ENCODE measurements around the gene IFI27L2. TPM values are rescaled to one million over a fixed set of nuclear protein-coding genes. Genes with fewer than 3 reads are reported as not detected.

IFI27L2 gene
- total and polyA plus RNA-seq, 4 donors = 1.7 to 7.2 (median 6.1) TPM

DNA sequence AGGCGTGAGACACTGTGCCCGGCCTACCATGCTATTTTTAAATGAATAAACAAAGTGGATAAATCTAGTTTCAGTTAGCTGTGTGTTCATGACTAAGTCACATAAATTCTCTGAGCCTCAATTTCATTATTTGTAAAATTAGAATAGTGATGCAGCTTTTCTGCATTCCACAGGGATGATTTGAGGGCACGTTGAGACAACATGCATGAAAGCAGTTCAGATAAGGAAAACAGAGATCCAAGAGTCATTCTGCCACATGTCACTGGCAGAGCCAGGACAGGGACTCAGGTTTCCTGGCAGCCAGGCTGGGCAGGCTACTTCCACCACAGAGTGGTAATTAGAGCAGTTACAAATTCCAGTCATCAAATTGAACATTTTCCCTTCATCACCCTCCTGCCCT is 41.8 kb upstream of the IFI27L2 start:
- DNase-seq (ENCODE audit: low spot score) = no peak
- TF ChIP-seq RXRA (IDR thresholded peaks at IDR 0.05) (no peak), YY1 (IDR thresholded peaks at IDR 0.05) (no peak), SP1 (IDR thresholded peaks at IDR 0.05) (no peak), NR2F2 (IDR thresholded peaks at IDR 0.05) (no peak)
- Histone ChIP-seq H3K36me3 (ENCODE audit: control insufficient read depth in 4 of 4, insufficient read depth in 3 of 4, low read depth in 1 of 4, low read length in 3 of 4) (no peaks in the 10 kb centered on the region), H3K9me3 (ENCODE audit: control insufficient read depth in 4 of 4, low read length in 3 of 4) (no peaks in the 10 kb centered on the region), H3K4me3 (ENCODE audit: low read depth in 1 of 3, low read length in 3 of 3) (no peak overlapping the region), H3K4me1 (ENCODE audit: control insufficient read depth in 4 of 4, insufficient read depth in 4 of 4, low read length in 3 of 4) (peaks cover 3 to 11% (median 8%) of the 10 kb centered on the region in 4 donors), H3K27me3 (ENCODE audit: control insufficient read depth in 4 of 4, insufficient read depth in 4 of 4, low read length in 3 of 4) (no peaks in the 10 kb centered on the region), H3K9ac (ENCODE audit: low read depth in 1 of 2, low read length in 2 of 2) (no peak overlapping the region), H3K27ac (ENCODE audit: low read depth in 1 of 2, low read length in 2 of 2) (no peak overlapping the region)
- WGBS = 67% methylated on average over 3 of the region's 3 CpGs

DNA sequence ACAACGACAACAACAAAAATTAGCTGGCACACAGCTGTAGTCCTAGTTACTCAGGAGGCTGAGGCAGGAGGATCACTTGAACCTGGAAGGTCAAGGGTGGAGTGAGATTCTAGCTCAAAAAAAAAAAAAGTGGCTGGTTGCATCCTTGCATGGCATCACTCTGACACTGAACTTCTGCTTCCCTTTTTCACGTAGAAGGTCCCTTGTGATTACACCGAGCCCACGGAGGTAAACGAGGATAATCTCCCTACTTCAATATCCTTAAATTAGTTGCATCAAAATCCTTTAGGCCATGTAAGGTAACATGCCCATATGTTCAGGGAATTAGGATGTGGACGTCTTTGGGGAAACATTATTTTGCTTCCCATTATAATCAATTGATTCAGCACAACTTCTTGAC is 40.7 kb upstream of the IFI27L2 start:
- Histone ChIP-seq H3K9ac (ENCODE audit: low read depth in 1 of 2, low read length in 2 of 2) (no peak overlapping the region), H3K27ac (ENCODE audit: low read depth in 1 of 2, low read length in 2 of 2) (no peak overlapping the region), H3K4me3 (ENCODE audit: low read depth in 1 of 3, low read length in 3 of 3) (no peak overlapping the region), H3K4me1 (ENCODE audit: control insufficient read depth in 4 of 4, insufficient read depth in 4 of 4, low read length in 3 of 4) (peaks cover 0 to 6% (median 4%) of the 10 kb centered on the region in 4 donors), H3K9me3 (ENCODE audit: control insufficient read depth in 4 of 4, low read length in 3 of 4) (no peaks in the 10 kb centered on the region), H3K36me3 (ENCODE audit: control insufficient read depth in 4 of 4, insufficient read depth in 3 of 4, low read depth in 1 of 4, low read length in 3 of 4) (no peaks in the 10 kb centered on the region), H3K27me3 (ENCODE audit: control insufficient read depth in 4 of 4, insufficient read depth in 4 of 4, low read length in 3 of 4) (no peaks in the 10 kb centered on the region)
- TF ChIP-seq FOXA1 (IDR thresholded peaks at IDR 0.05) = no peak
- TF ChIP-seq, protein P1, sequence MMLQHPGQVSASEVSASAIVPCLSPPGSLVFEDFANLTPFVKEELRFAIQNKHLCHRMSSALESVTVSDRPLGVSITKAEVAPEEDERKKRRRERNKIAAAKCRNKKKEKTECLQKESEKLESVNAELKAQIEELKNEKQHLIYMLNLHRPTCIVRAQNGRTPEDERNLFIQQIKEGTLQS (IDR thresholded peaks at IDR 0.05) = no peak
- TF ChIP-seq HNF4A (conservative IDR thresholded peaks at IDR 0.05) = no peak
- TF ChIP-seq YY1 (IDR thresholded peaks at IDR 0.05) = no peak
- DNase-seq (ENCODE audit: low spot score) = no peak
- 86% methylated on average over 6 of the region's 6 CpGs for WGBS

DNA sequence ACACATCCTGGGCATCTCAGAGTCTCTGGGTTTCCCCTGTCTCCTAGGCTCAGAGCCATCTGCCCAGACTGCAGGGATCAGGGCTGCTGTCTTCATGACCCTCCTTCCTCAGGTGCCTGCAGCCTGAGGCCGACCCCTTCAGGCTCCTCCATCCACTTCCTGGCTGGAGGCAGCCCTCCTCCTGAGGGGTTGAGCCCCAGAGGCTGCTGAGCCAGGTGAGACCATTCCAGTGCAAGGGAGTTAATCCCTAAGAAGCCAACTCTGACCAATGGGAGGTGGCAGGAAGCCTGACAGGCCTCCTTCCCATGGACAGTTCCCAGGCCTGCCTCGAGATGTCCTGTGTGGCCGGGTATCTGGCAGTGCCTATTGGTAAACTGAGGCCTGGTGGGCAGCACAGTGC is 36.3 kb upstream of the IFI27L2 start:
- no peak for DNase-seq (ENCODE audit: low spot score)
- H3K27ac ChIP-seq (ENCODE audit: low read depth in 1 of 2, low read length in 2 of 2) = no peak overlapping the region

More for the DNA sequence above, 36.3 kb upstream of the IFI27L2 start:
- Histone ChIP-seq H3K4me1 (ENCODE audit: control insufficient read depth in 4 of 4, insufficient read depth in 4 of 4, low read length in 3 of 4) (peaks cover 0 to 6% (median 3%) of the 10 kb centered on the region in 4 donors), H3K9ac (ENCODE audit: low read depth in 1 of 2, low read length in 2 of 2) (no peak overlapping the region), H3K4me3 (ENCODE audit: low read depth in 1 of 3, low read length in 3 of 3) (no peak overlapping the region), H3K36me3 (ENCODE audit: control insufficient read depth in 4 of 4, insufficient read depth in 3 of 4, low read depth in 1 of 4, low read length in 3 of 4) (no peaks in the 10 kb centered on the region), H3K27me3 (ENCODE audit: control insufficient read depth in 4 of 4, insufficient read depth in 4 of 4, low read length in 3 of 4) (no peaks in the 10 kb centered on the region), H3K9me3 (ENCODE audit: control insufficient read depth in 4 of 4, low read length in 3 of 4) (no peaks in the 10 kb centered on the region)
- TF ChIP-seq GABPA (IDR thresholded peaks at IDR 0.05 in 1 of 2, conservative IDR thresholded peaks at IDR 0.05 in 1 of 2) (no peak), NR2F2 (IDR thresholded peaks at IDR 0.05) (no peak), HNF4G (IDR thresholded peaks at IDR 0.05) (no peak), FOXA2 (IDR thresholded peaks at IDR 0.05) (no peak)
- TF ChIP-seq, protein P1 (IDR thresholded peaks at IDR 0.05) = no peak
- TF ChIP-seq, protein P2, sequence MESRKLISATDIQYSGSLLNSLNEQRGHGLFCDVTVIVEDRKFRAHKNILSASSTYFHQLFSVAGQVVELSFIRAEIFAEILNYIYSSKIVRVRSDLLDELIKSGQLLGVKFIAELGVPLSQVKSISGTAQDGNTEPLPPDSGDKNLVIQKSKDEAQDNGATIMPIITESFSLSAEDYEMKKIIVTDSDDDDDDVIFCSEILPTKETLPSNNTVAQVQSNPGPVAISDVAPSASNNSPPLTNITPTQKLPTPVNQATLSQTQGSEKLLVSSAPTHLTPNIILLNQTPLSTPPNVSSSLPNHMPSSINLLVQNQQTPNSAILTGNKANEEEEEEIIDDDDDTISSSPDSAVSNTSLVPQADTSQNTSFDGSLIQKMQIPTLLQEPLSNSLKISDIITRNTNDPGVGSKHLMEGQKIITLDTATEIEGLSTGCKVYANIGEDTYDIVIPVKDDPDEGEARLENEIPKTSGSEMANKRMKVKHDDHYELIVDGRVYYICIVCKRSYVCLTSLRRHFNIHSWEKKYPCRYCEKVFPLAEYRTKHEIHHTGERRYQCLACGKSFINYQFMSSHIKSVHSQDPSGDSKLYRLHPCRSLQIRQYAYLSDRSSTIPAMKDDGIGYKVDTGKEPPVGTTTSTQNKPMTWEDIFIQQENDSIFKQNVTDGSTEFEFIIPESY (IDR thresholded peaks at IDR 0.05) = no peak
- TF ChIP-seq, protein P3, sequence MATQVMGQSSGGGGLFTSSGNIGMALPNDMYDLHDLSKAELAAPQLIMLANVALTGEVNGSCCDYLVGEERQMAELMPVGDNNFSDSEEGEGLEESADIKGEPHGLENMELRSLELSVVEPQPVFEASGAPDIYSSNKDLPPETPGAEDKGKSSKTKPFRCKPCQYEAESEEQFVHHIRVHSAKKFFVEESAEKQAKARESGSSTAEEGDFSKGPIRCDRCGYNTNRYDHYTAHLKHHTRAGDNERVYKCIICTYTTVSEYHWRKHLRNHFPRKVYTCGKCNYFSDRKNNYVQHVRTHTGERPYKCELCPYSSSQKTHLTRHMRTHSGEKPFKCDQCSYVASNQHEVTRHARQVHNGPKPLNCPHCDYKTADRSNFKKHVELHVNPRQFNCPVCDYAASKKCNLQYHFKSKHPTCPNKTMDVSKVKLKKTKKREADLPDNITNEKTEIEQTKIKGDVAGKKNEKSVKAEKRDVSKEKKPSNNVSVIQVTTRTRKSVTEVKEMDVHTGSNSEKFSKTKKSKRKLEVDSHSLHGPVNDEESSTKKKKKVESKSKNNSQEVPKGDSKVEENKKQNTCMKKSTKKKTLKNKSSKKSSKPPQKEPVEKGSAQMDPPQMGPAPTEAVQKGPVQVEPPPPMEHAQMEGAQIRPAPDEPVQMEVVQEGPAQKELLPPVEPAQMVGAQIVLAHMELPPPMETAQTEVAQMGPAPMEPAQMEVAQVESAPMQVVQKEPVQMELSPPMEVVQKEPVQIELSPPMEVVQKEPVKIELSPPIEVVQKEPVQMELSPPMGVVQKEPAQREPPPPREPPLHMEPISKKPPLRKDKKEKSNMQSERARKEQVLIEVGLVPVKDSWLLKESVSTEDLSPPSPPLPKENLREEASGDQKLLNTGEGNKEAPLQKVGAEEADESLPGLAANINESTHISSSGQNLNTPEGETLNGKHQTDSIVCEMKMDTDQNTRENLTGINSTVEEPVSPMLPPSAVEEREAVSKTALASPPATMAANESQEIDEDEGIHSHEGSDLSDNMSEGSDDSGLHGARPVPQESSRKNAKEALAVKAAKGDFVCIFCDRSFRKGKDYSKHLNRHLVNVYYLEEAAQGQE (IDR thresholded peaks at IDR 0.05) = no peak
- WGBS = 91% methylated on average over 3 of the region's 3 CpGs
